GM12873 (cell line): ENCODE measurements around the gene FAM120B.

Experiments
- TF ChIP-seq, protein P1 (sequence below): IDR thresholded peaks from 2 replicates; pipeline ENCODE4 v1.5.1; 2012; ENCODE audit warnings: low read depth, mild to moderate bottlenecking, moderate library complexity, low read length, control low read depth; ENCODE audit not compliant: insufficient read depth; ENCODE audit errors: missing control alignments

The FAM120B gene

DNA sequence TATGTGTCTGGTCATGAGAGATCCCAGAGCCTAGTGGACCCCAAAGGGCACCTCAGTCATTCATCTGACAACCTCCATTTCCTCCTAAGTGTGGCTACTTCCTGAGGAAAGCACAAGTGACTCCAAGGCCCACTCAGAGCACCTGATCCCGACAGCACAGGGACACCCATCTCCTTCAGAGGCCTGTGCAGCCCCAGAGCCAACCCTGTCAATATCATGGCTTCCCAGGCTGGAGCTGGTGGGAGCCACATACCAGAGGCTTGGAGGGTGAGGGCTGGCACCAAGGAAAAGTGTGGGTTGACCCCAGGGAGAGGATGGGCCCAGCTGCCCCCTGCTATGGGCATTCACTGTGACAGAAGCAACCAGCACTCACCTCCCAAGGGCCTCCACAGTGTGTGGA is 129.2 kb downstream of the FAM120B start:
- TF ChIP-seq, protein P1, sequence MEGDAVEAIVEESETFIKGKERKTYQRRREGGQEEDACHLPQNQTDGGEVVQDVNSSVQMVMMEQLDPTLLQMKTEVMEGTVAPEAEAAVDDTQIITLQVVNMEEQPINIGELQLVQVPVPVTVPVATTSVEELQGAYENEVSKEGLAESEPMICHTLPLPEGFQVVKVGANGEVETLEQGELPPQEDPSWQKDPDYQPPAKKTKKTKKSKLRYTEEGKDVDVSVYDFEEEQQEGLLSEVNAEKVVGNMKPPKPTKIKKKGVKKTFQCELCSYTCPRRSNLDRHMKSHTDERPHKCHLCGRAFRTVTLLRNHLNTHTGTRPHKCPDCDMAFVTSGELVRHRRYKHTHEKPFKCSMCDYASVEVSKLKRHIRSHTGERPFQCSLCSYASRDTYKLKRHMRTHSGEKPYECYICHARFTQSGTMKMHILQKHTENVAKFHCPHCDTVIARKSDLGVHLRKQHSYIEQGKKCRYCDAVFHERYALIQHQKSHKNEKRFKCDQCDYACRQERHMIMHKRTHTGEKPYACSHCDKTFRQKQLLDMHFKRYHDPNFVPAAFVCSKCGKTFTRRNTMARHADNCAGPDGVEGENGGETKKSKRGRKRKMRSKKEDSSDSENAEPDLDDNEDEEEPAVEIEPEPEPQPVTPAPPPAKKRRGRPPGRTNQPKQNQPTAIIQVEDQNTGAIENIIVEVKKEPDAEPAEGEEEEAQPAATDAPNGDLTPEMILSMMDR, result no peak

- TF ChIP-seq, protein P1, result no peak
Measured at GRCh38 chr6:170436209-170436809, 129.8 kb downstream of the FAM120B start.

DNA sequence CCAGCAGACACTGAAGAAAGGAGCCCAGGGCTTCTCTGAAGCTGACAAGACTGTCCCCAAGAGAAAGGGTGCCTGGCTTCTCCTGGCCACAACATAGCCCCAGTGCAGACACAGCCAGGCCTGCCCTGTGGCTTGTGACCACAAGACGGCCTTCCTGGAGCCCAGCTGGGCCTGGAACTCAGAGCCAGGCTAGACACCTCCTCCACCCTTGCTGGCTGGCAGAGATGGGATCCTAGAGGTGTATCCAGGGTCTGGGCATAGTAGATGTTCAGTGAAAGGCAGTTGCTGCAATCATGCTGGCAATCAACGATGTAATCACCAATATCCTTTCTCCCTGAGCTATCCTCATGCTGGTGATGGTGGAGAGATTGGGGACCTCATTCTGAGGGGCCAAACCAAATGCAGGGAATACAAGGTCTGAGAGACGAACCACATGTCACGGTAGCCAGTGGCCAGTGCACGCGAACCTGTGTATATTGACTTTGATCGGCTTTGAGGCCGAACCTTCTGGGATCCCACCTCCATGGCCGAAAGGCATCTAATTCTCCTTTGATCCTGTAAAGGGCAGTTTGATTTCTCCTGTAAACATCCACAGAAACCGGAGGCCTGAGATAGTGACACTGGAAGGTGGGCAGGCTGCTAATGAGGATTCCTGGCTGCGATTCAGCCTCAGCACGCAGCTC is 131.3 kb downstream of the FAM120B start:
- TF ChIP-seq, protein P1, result no peak

GRCh38 chr6:170438402-170438753 is 131.8 kb downstream of the FAM120B start:
- TF ChIP-seq, protein P1, result no peak

DNA sequence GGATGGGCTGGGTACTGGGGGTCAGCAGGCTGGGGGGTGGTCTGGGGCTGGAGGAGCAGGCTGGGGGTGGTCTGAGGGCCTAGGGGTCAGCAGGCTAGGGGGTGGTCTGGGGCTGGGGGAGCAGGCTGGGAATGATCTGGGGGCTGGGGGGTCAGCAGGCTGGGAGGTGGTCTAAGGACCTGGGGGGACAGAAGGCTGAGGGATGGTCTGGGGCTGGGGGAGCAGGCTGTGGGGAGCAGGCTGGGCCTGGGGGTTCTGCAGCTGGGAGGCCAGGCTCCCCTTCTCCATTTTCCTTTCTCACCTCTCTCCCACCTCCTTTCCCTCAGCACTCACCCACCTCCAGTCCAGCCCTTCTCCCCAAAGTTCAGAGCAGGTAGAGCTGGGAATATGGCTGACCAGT is 132.3 kb downstream of the FAM120B start:
- TF ChIP-seq, protein P1, result no peak

- TF ChIP-seq, protein P1, result no peak
Measured at GRCh38 chr6:170439366-170440361, 133.1 kb downstream of the FAM120B start.

GRCh38 chr6:170440437-170440836 is 133.9 kb downstream of the FAM120B start:
- TF ChIP-seq, protein P1, result no peak
